Esophagus muscularis mucosa (tissue), 3 donors: ENCODE results near the gene LRRC52.

ENCODE experiments used
- CTCF ChIP-seq, 3 experiments: fragments of 200-600 bp in 2 of 3; fragments of 450-650 bp in 1 of 3; sonication (generic) in 2 of 3; IDR thresholded peaks; one replicate each; pipeline ENCODE4 v1.5.1; 2017 to 2019; ENCODE audit warnings: antibody characterized with exemption in 3 of 3, mild to moderate bottlenecking in 2 of 3, moderate library complexity in 1 of 3
- EP300 ChIP-seq: sonication (generic); formaldehyde crosslinking; IDR thresholded peaks from one replicate; pipeline ENCODE4 v1.6.1; 2017; ENCODE audit warnings: antibody characterized with exemption

- TF ChIP-seq EP300 (no peak), CTCF (IDR thresholded peaks at IDR 0.05) (peak; percentile 93 to 95 (median 95))
Measured at GRCh38 chr1:165592945-165593823, 49.4 kb downstream of the LRRC52 start.
